ENCODE data around the gene CHEK2. TPM values are rescaled to one million over a fixed set of nuclear protein-coding genes. Genes with fewer than 3 reads are reported as not detected.
"Not testable (repeated sequence)": the region's sequence is repeated elsewhere in the genome, so short reads cannot be mapped to it uniquely, and the experiment has no call there.

The CHEK2 gene
- polyA plus RNA-seq, 4 donors, result 12.3 to 20.6 (median 14.2) TPM

DNA sequence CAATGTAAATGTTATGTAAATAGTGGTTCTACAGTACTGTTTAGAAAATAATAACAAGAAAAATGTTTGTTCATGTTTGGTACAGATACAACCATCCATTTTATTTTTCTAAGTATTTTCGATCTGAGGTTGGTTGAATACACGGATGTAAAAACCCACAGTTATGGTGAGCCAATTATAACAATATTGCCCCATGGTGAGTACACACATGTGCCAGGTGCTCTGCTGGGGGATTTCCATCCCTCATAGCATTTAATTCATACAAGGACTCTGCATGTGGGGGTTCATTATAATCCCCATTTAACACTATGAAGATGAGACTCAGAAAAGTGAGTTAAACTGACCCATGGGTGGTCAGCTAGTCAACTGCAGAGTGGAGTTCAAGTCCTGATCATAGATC, 38.7 kb downstream of the CHEK2 start:
- no peak for DNase-seq (ENCODE audit: low read depth in 4 of 4, low spot score in 3 of 4)

DNA sequence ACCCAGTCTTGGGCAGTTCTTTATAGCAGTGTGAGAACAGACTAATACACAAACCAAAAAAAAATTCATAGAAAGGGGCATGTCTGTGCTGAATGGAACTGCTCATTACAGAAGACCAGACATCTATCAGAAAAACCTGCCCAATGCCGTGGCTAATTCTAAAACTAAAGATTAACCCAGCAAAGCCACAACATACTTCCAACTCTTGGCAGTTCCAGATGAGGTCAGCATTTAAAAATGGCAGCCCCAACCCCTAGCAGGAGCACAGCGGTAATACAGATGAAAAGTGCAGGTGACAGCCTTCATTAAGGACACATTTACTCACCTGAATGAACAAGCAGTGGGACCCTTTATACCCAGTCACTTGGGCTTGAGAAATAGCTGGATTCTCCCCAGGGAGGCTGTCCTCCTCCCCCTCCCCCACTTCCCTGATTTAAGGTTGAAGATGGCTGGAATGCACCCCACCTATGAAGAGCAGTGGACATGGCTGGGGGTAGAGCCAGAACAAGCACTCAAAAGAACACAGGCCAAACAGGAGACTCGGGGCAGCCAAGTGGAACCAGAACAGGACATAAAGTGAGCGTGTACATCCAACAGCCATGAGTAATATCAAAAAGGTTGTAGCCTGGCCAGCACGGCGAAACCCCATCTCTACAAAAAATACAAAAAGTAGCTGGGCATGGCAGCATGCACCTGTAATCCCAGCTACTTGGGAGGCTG, 48.4 kb downstream of the CHEK2 start:
- DNase-seq (ENCODE audit: low read depth in 4 of 4, low spot score in 3 of 4), result not testable (repeated sequence)

- DNase-seq (ENCODE audit: low read depth in 4 of 4, low spot score in 3 of 4), result not testable (repeated sequence)
These were observed 51.8 kb downstream of the CHEK2 start for GRCh38 chr22:28689796-28690195.

GRCh38 chr22:28682966-28683365, 58.7 kb downstream of the CHEK2 start:
- DNase-seq (ENCODE audit: low read depth in 4 of 4, low spot score in 3 of 4), result not testable (repeated sequence)

GRCh38 chr22:28680813-28681490, 60.7 kb downstream of the CHEK2 start:
- DNase-seq (ENCODE audit: low read depth in 4 of 4, low spot score in 3 of 4), result not testable (repeated sequence)

DNA sequence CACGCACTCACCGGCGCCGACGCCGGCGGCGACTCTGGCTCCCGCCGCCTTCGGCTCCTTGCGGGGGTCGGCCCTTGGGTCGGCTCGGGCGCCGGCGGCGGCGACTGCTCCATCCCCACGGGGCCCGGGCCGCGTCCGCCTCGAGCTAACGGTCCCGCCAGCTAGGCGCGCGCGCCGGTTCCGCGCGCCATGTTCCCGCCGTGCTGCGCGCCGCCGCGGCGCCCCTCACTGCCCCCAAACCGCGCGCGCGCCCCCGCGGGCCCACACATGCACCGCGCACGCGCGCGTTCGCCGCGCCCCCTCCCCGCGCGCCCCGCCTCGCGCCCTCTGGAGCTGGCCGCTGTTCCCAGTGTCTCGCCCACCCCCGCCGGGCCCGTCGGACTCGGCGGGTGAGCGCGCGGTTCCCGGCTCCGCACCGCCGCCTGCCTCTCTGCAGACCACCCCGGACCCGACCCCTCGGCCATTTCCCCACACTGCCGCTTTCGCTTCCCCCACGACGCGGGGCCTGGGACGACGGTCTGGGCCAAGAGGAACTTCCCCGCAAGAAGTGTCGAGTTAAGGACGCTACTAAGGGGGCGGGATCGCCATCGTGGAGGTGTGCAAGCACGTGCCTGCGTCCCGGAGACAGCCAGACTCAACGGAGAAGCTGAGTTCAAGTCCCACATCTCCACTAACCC, 61.9 kb downstream of the CHEK2 start, which contains the start of gene TTC28:
Gene TTC28 (minus strand): TSS at position 230 of the 677 bp plus-strand sequence. CDS start 117 bp downstream, at position 113.
- DNase-seq (ENCODE audit: low read depth in 4 of 4, low spot score in 3 of 4), result peak; percentile 46 to 83 (median 79)

DNA sequence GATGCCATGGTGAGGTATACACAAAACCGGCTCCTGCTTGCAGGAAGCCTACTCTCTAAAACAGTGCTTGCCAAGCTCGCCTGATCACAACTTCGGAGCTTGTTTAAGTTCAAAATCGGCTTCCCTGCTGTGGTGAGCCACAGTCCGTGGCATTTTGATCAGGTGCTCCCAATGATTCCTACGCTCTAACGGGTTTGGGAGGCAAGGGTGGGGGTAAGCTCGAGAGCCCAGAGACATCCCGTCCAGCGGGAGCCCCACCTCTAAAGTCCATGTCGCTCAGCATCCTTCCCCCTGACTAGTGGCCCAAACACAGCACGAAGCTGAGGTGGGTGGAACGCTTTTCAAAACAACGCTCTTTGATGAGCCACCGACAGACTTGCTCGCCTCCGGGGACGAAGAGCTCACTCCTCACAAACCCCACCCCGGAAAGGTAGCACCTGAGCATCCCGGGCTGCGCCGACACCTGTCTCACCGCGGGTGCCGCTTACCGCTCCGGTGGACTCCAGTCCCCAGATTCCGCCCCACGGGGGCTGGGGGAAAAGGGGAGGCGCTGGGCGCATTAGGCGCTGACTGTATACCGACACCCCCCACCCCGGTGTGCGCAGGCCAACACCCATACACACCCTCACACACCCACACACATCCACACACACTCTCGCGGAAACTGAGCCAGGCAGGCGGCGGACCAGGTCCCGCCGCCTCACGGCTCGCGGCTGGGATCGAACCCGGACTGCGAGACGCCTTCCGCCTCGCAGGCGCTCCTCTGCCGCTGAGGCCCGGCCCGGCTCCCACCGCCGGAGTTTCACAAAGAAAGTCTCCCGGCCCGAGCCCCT, 62.6 kb downstream of the CHEK2 start:
- DNase-seq (ENCODE audit: low read depth in 4 of 4, low spot score in 3 of 4), result not testable (repeated sequence)

- not testable (repeated sequence) for DNase-seq (ENCODE audit: low read depth in 4 of 4, low spot score in 3 of 4)
These were observed 63.5 kb downstream of the CHEK2 start for GRCh38 chr22:28678170-28678569.

DNA sequence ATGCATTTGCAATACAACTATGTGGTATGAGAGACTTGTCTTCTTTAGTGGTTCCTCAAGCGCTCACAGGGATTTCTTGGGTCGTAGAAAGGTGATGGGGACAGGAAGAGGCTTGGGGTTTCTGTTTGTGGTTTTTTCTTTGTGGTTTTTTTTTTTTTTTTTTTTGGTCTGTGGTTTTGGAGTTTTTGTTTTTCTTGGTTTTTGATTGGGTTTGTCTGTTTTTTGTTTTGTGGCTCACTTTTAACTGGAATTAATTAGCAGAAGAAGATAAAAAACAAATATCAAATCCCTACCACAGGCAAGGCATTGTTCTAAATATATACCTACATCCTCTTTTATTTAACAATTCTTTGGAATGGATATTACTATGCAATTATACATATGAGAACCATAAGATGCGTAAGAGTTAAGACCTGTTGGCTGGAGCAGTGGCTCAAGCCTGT, 67.5 kb downstream of the CHEK2 start:
- no peak for DNase-seq (ENCODE audit: low read depth in 4 of 4, low spot score in 3 of 4)

DNA sequence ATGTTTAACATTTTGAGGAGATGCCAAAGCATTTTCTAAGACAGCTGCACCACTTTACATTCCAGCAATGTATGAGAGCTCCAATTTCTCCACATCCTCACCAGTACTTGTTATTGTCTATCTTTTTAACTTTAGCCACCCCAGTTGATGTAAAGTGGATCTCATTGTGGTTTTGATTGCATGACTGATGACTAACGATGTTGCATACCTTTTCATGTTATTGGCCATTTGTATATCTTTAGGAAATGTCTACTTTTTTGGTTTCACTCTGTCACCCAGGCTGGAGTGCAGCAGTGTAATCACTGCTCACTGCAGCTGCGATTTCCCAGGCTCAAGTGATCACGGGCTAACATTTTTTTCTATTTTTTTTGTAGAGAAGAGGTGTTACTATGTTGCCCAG, 70.9 kb downstream of the CHEK2 start:
- DNase-seq (ENCODE audit: low read depth in 4 of 4, low spot score in 3 of 4), result no peak

DNA sequence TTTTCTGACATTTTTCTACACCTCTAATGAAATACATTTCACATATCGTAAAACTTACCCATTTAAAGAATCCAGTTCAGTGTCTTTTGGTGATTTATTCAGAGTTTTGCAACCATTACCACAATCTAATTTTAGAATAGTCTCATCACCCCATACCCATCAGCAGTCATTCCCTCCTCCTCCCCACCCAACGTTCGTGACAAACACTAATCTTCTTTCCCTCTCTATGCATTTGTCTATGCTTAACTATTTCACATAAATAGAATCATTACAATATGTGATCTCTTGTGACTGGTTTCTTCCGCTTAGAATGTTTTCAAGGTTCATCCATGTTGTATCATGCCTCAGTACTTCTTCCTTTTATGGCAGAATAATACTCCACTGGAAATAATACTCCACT, 71.5 kb downstream of the CHEK2 start:
- DNase-seq (ENCODE audit: low read depth in 4 of 4, low spot score in 3 of 4), result no peak

- DNase-seq (ENCODE audit: low read depth in 4 of 4, low spot score in 3 of 4), result no peak
These were observed 72.2 kb downstream of the CHEK2 start for GRCh38 chr22:28669387-28669786.

GRCh38 chr22:28663569-28663942, 78.1 kb downstream of the CHEK2 start:
- not testable (repeated sequence) for DNase-seq (ENCODE audit: low read depth in 4 of 4, low spot score in 3 of 4)

DNA sequence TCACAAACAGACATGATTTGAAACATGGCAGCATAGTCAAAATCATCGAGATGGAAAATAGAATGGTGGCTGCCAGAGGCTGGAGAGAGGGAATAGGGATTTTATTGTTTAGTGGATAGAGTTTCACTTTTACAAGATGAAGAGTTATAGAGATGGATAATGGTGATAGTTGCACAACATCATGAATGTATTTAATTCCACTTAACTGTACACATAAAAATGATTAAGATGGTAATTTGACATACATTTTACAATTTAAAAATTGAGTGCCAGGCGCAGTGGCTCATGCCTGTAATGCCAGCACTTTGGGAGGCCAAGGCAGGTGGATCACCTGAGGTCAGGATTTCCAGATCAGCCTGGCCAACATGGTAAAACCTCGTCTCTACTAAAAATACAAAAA, 83.2 kb downstream of the CHEK2 start:
- DNase-seq (ENCODE audit: low read depth in 4 of 4, low spot score in 3 of 4), result no peak

- no peak for DNase-seq (ENCODE audit: low read depth in 4 of 4, low spot score in 3 of 4)
These were observed 85.4 kb downstream of the CHEK2 start for GRCh38 chr22:28656181-28656580.

GRCh38 chr22:28650463-28650862, 91.2 kb downstream of the CHEK2 start:
- DNase-seq (ENCODE audit: low read depth in 4 of 4, low spot score in 3 of 4), result no peak

DNA sequence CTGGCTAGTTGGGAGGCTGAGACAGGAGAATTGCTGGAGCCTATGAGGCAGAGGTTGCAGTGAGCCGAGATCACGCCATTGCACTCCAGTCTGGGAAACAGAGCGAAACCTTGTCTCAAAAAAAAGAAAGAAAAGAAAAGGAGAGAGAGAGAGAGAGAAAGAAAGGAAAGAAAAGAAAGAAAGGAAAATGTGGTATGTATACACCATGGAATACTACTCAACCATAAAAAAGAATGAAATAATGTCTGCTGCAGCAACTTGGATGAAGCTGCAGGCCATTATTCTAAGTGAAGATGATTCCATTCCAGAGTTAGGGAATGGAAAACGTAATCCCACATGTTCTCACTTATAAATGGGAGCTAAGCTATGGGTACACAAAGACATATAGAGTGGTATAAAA, 92.8 kb downstream of the CHEK2 start:
- no peak for DNase-seq (ENCODE audit: low read depth in 4 of 4, low spot score in 3 of 4)

DNA sequence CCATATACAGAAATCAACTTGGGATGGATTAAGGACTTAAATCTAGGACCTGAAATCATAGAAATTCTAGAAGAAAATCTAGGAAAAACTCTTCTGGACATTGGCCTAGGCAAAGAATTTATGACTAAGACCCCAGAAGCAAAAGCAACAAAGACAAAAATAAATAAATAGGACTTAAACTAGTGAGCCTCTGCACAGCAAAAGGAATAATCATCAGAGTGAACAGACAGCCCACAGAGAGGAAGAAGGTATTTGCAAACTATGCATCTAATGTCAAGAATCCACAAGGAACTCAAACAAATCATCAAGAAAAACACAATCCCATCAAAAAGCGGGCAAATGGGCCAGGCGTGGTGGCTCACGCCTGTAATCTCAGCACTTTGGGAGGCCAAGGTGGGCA, 94.4 kb downstream of the CHEK2 start:
- DNase-seq (ENCODE audit: low read depth in 4 of 4, low spot score in 3 of 4), result no peak

- DNase-seq (ENCODE audit: low read depth in 4 of 4, low spot score in 3 of 4), result no peak
These were observed 102.3 kb downstream of the CHEK2 start for GRCh38 chr22:28639321-28639720.

Measured in left renal pelvis (tissue), 4 donors.